ENCODE measurements around the gene AJM1.

DNA sequence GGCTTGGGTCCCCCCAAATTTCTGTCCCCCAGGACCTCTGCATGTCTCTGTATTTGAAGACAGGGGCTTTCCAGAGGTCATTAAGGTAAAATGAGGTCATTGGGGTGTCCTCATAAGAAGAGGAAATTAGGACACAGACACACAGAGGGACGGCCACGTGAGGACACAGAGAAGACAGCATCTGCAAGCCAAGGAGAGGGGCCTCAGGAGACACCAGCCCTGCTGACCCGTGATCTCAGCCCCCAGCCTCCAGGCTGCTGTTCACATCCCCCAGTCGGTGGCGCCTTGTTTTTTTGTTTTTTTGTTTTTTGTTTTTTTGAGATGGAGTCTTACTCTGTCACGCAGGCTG lies 47.3 kb upstream of the AJM1 start:
- TF ChIP-seq CTCF (IDR thresholded peaks at IDR 0.05) (no peak), POLR2A (IDR thresholded peaks at IDR 0.05) (no peak)

All from thyroid gland (tissue), 4 donors.